Measurements from ENCODE around the gene LMTK2. TPM values are rescaled to one million over a fixed set of nuclear protein-coding genes. Genes with fewer than 3 reads are reported as not detected.

The LMTK2 gene
- polyA plus RNA-seq, 2 donors = 7.0 to 9.2 TPM

- no peak overlapping the region for H3K27ac ChIP-seq (ENCODE audit: low read depth in 2 of 2, low read length in 1 of 2)
- H3K4me1 ChIP-seq (ENCODE audit: control insufficient read depth in 2 of 2, insufficient read depth in 2 of 2, low read length in 1 of 2) = peaks cover 3 to 6% of the 10 kb centered on the region in 2 donors
- 89 to 95% methylated on average over 12 of the region's 12 CpGs for WGBS, 2 donors
Measured at GRCh38 chr7:98248156-98248555, 141.5 kb downstream of the LMTK2 start.

GRCh38 chr7:98249106-98249505, 142.4 kb downstream of the LMTK2 start:
- peaks cover 3 to 6% of the 10 kb centered on the region in 2 donors for H3K4me1 ChIP-seq (ENCODE audit: control insufficient read depth in 2 of 2, insufficient read depth in 2 of 2, low read length in 1 of 2)
- WGBS, 2 donors = 68 to 74% methylated on average over 6 of the region's 6 CpGs

More at GRCh38 chr7:98248156-98248555, 141.5 kb downstream of the LMTK2 start:
- Histone ChIP-seq H3K4me3 (ENCODE audit: low read depth in 1 of 2, low read length in 2 of 2) (no peak overlapping the region), H3K36me3 (ENCODE audit: control insufficient read depth in 2 of 2, insufficient read depth in 2 of 2, low read length in 1 of 2) (peaks cover 0 to 15% of the 10 kb centered on the region in 2 donors), H3K27me3 (ENCODE audit: control insufficient read depth in 1 of 2, insufficient read depth in 2 of 2, low read length in 2 of 2) (no peaks in the 10 kb centered on the region), H3K9me3 (ENCODE audit: control insufficient read depth in 2 of 2, insufficient read depth in 1 of 2, low read depth in 1 of 2, low read length in 1 of 2) (no peaks in the 10 kb centered on the region)

GRCh38 chr7:98250789-98251188, 144.1 kb downstream of the LMTK2 start:
- 49% methylated on average over 3 of the region's 3 CpGs for WGBS, 2 donors
- Histone ChIP-seq H3K27me3 (ENCODE audit: control insufficient read depth in 1 of 2, insufficient read depth in 2 of 2, low read length in 2 of 2) (no peaks in the 10 kb centered on the region), H3K9me3 (ENCODE audit: control insufficient read depth in 2 of 2, insufficient read depth in 1 of 2, low read depth in 1 of 2, low read length in 1 of 2) (no peaks in the 10 kb centered on the region), H3K4me1 (ENCODE audit: control insufficient read depth in 2 of 2, insufficient read depth in 2 of 2, low read length in 1 of 2) (peaks cover 3 to 5% of the 10 kb centered on the region in 2 donors), H3K27ac (ENCODE audit: low read depth in 2 of 2, low read length in 1 of 2) (peak overlapping the region; percentile 92 to 97), H3K36me3 (ENCODE audit: control insufficient read depth in 2 of 2, insufficient read depth in 2 of 2, low read length in 1 of 2) (peaks cover 0 to 3% of the 10 kb centered on the region in 2 donors), H3K4me3 (ENCODE audit: low read depth in 1 of 2, low read length in 2 of 2) (peak overlapping the region; percentile 66 to 94)

More at GRCh38 chr7:98249106-98249505, 142.4 kb downstream of the LMTK2 start:
- H3K27me3 ChIP-seq (ENCODE audit: control insufficient read depth in 1 of 2, insufficient read depth in 2 of 2, low read length in 2 of 2) = no peaks in the 10 kb centered on the region
- peak overlapping the region; percentile 47 to 72 for H3K27ac ChIP-seq (ENCODE audit: low read depth in 2 of 2, low read length in 1 of 2)
- no peak overlapping the region for H3K4me3 ChIP-seq (ENCODE audit: low read depth in 1 of 2, low read length in 2 of 2)
- H3K9me3 ChIP-seq (ENCODE audit: control insufficient read depth in 2 of 2, insufficient read depth in 1 of 2, low read depth in 1 of 2, low read length in 1 of 2) = no peaks in the 10 kb centered on the region
- H3K36me3 ChIP-seq (ENCODE audit: control insufficient read depth in 2 of 2, insufficient read depth in 2 of 2, low read length in 1 of 2) = peaks cover 0 to 9% of the 10 kb centered on the region in 2 donors

- Histone ChIP-seq H3K27me3 (ENCODE audit: control insufficient read depth in 1 of 2, insufficient read depth in 2 of 2, low read length in 2 of 2) (no peaks in the 10 kb centered on the region), H3K36me3 (ENCODE audit: control insufficient read depth in 2 of 2, insufficient read depth in 2 of 2, low read length in 1 of 2) (no peaks in the 10 kb centered on the region), H3K27ac (ENCODE audit: low read depth in 2 of 2, low read length in 1 of 2) (peak overlapping the region; percentile 92 to 97), H3K9me3 (ENCODE audit: control insufficient read depth in 2 of 2, insufficient read depth in 1 of 2, low read depth in 1 of 2, low read length in 1 of 2) (no peaks in the 10 kb centered on the region), H3K4me1 (ENCODE audit: control insufficient read depth in 2 of 2, insufficient read depth in 2 of 2, low read length in 1 of 2) (peaks cover 3% of the 10 kb centered on the region in 2 donors), H3K4me3 (ENCODE audit: low read depth in 1 of 2, low read length in 2 of 2) (peak overlapping the region; percentile 66 to 94)
- WGBS, 2 donors = 17 to 18% methylated on average over 9 of the region's 9 CpGs
Measured at GRCh38 chr7:98251231-98251600, 144.6 kb downstream of the LMTK2 start.

- Histone ChIP-seq H3K4me3 (ENCODE audit: low read depth in 1 of 2, low read length in 2 of 2) (peak within 1 kb of the TSS; percentile 66 to 94), H3K27me3 (ENCODE audit: control insufficient read depth in 1 of 2, insufficient read depth in 2 of 2, low read length in 2 of 2) (no peaks in the 10 kb centered on the region), H3K9me3 (ENCODE audit: control insufficient read depth in 2 of 2, insufficient read depth in 1 of 2, low read depth in 1 of 2, low read length in 1 of 2) (no peaks in the 10 kb centered on the region), H3K36me3 (ENCODE audit: control insufficient read depth in 2 of 2, insufficient read depth in 2 of 2, low read length in 1 of 2) (peaks cover 0 to 2% of the 10 kb centered on the region in 2 donors), H3K4me1 (ENCODE audit: control insufficient read depth in 2 of 2, insufficient read depth in 2 of 2, low read length in 1 of 2) (peaks cover 3% of the 10 kb centered on the region in 2 donors), H3K27ac (ENCODE audit: low read depth in 2 of 2, low read length in 1 of 2) (peak within 1 kb of the TSS; percentile 92 to 97)
- 0% methylated on average over 69 of the region's 69 CpGs for WGBS, 2 donors
Measured at GRCh38 chr7:98251601-98252424, 145.2 kb downstream of the LMTK2 start, which contains the start of gene TECPR1. Gene TECPR1 (minus strand): TSS chr7:98252232. CDS start chr7:98246146, 6,086 bp downstream.

GRCh38 chr7:98252425-98253054, 145.9 kb downstream of the LMTK2 start:
- Histone ChIP-seq H3K27ac (ENCODE audit: low read depth in 2 of 2, low read length in 1 of 2) (peak overlapping the region; percentile 92 to 95), H3K9me3 (ENCODE audit: control insufficient read depth in 2 of 2, insufficient read depth in 1 of 2, low read depth in 1 of 2, low read length in 1 of 2) (no peaks in the 10 kb centered on the region), H3K4me1 (ENCODE audit: control insufficient read depth in 2 of 2, insufficient read depth in 2 of 2, low read length in 1 of 2) (peaks cover 3% of the 10 kb centered on the region in 2 donors), H3K27me3 (ENCODE audit: control insufficient read depth in 1 of 2, insufficient read depth in 2 of 2, low read length in 2 of 2) (no peaks in the 10 kb centered on the region), H3K4me3 (ENCODE audit: low read depth in 1 of 2, low read length in 2 of 2) (peak overlapping the region; percentile 66 to 94), H3K36me3 (ENCODE audit: control insufficient read depth in 2 of 2, insufficient read depth in 2 of 2, low read length in 1 of 2) (peaks cover 0 to 5% of the 10 kb centered on the region in 2 donors)
- whole genome bisulfite sequencing, 2 donors = 19 to 23% methylated on average over 32 of the region's 32 CpGs

GRCh38 chr7:98254516-98254915, 147.9 kb downstream of the LMTK2 start:
- H3K4me1 ChIP-seq (ENCODE audit: control insufficient read depth in 2 of 2, insufficient read depth in 2 of 2, low read length in 1 of 2) = peaks cover 3% of the 10 kb centered on the region in 2 donors
- H3K9me3 ChIP-seq (ENCODE audit: control insufficient read depth in 2 of 2, insufficient read depth in 1 of 2, low read depth in 1 of 2, low read length in 1 of 2) = no peaks in the 10 kb centered on the region
- no peak overlapping the region for H3K4me3 ChIP-seq (ENCODE audit: low read depth in 1 of 2, low read length in 2 of 2)
- no peaks in the 10 kb centered on the region for H3K27me3 ChIP-seq (ENCODE audit: control insufficient read depth in 1 of 2, insufficient read depth in 2 of 2, low read length in 2 of 2)
- peaks cover 0 to 5% of the 10 kb centered on the region in 2 donors for H3K36me3 ChIP-seq (ENCODE audit: control insufficient read depth in 2 of 2, insufficient read depth in 2 of 2, low read length in 1 of 2)
- WGBS, 2 donors = 79 to 84% methylated on average over 4 of the region's 4 CpGs
- H3K27ac ChIP-seq (ENCODE audit: low read depth in 2 of 2, low read length in 1 of 2) = no peak overlapping the region

GRCh38 chr7:98254951-98255610, 148.4 kb downstream of the LMTK2 start:
- Histone ChIP-seq H3K4me1 (ENCODE audit: control insufficient read depth in 2 of 2, insufficient read depth in 2 of 2, low read length in 1 of 2) (peaks cover 3% of the 10 kb centered on the region in 2 donors), H3K27ac (ENCODE audit: low read depth in 2 of 2, low read length in 1 of 2) (no peak overlapping the region)
- WGBS, 2 donors = 81 to 82% methylated on average over 11 of the region's 11 CpGs

GRCh38 chr7:98256431-98256830, 149.8 kb downstream of the LMTK2 start:
- no peak overlapping the region for H3K27ac ChIP-seq (ENCODE audit: low read depth in 2 of 2, low read length in 1 of 2)
- WGBS, 2 donors = 95 to 96% methylated on average over 7 of the region's 7 CpGs
- H3K4me1 ChIP-seq (ENCODE audit: control insufficient read depth in 2 of 2, insufficient read depth in 2 of 2, low read length in 1 of 2) = peaks cover 0 to under 1% of the 10 kb centered on the region in 2 donors
- H3K27me3 ChIP-seq (ENCODE audit: control insufficient read depth in 1 of 2, insufficient read depth in 2 of 2, low read length in 2 of 2) = no peaks in the 10 kb centered on the region
- no peaks in the 10 kb centered on the region for H3K9me3 ChIP-seq (ENCODE audit: control insufficient read depth in 2 of 2, insufficient read depth in 1 of 2, low read depth in 1 of 2, low read length in 1 of 2)
- H3K4me3 ChIP-seq (ENCODE audit: low read depth in 1 of 2, low read length in 2 of 2) = no peak overlapping the region
- H3K36me3 ChIP-seq (ENCODE audit: control insufficient read depth in 2 of 2, insufficient read depth in 2 of 2, low read length in 1 of 2) = peaks cover 0 to 11% of the 10 kb centered on the region in 2 donors

More at GRCh38 chr7:98254951-98255610, 148.4 kb downstream of the LMTK2 start:
- Histone ChIP-seq H3K27me3 (ENCODE audit: control insufficient read depth in 1 of 2, insufficient read depth in 2 of 2, low read length in 2 of 2) (no peaks in the 10 kb centered on the region), H3K9me3 (ENCODE audit: control insufficient read depth in 2 of 2, insufficient read depth in 1 of 2, low read depth in 1 of 2, low read length in 1 of 2) (no peaks in the 10 kb centered on the region), H3K4me3 (ENCODE audit: low read depth in 1 of 2, low read length in 2 of 2) (no peak overlapping the region), H3K36me3 (ENCODE audit: control insufficient read depth in 2 of 2, insufficient read depth in 2 of 2, low read length in 1 of 2) (peaks cover 0 to 5% of the 10 kb centered on the region in 2 donors)

Measured in esophagus (tissue), 2 donors.